Hepatocyte (in vitro differentiated cells): ENCODE measurements around the gene LRRC45.

Experiments used
- EZH2 ChIP-seq: fragments of 200-600 bp; sonication (generic); IDR thresholded peaks from 2 replicates; pipeline ENCODE4 v1.6.1; 2016; ENCODE audit warnings: antibody characterized with exemption, mild to moderate bottlenecking, borderline replicate concordance
- EZH2phosphoT487 ChIP-seq: fragments of 200-600 bp; sonication (generic); IDR thresholded peaks from one replicate; pipeline ENCODE4 v1.6.1; 2018; ENCODE audit warnings: antibody characterized with exemption, mild to moderate bottlenecking, low read depth, moderate library complexity; ENCODE audit not compliant: unreplicated experiment, severe bottlenecking
- TF ChIP-seq, protein P1 (sequence below): fragments of 200-600 bp; sonication (generic); IDR thresholded peaks from 2 replicates; pipeline ENCODE4 v1.5.1; 2016; ENCODE audit warnings: antibody characterized with exemption, mild to moderate bottlenecking; ENCODE audit not compliant: poor library complexity

DNA sequence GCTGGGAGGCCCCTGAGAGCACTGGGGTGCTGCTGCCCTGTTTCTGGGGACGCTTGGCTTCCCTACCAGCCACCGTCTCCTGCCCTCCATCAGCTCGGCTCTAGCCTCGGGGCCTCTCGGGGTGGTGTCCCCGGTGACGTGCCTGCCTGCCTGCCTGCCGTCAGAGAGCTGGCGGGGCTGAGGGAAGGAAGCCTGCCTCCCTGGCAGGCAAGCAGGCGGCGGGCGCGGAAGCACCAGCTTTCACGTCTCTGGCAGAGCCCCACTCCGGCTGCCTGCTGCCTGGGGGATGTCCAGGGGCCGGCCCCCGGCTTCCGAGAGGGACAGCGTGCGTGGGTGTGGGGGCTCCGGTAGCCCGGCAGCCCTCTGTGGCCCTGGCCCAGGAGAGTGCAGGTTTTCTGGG, 9.8 kb upstream of the LRRC45 start:
- TF ChIP-seq, protein P1, sequence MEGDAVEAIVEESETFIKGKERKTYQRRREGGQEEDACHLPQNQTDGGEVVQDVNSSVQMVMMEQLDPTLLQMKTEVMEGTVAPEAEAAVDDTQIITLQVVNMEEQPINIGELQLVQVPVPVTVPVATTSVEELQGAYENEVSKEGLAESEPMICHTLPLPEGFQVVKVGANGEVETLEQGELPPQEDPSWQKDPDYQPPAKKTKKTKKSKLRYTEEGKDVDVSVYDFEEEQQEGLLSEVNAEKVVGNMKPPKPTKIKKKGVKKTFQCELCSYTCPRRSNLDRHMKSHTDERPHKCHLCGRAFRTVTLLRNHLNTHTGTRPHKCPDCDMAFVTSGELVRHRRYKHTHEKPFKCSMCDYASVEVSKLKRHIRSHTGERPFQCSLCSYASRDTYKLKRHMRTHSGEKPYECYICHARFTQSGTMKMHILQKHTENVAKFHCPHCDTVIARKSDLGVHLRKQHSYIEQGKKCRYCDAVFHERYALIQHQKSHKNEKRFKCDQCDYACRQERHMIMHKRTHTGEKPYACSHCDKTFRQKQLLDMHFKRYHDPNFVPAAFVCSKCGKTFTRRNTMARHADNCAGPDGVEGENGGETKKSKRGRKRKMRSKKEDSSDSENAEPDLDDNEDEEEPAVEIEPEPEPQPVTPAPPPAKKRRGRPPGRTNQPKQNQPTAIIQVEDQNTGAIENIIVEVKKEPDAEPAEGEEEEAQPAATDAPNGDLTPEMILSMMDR, result no peak
- TF ChIP-seq EZH2phosphoT487, result no peak
- no peak for TF ChIP-seq EZH2
